ENCODE results near the gene TMEM208. TPM values are rescaled to one million over a fixed set of nuclear protein-coding genes. Genes with fewer than 3 reads are reported as not detected.

The TMEM208 gene
- total and polyA plus RNA-seq, 2 donors = 35.2 to 71.8 TPM

DNA sequence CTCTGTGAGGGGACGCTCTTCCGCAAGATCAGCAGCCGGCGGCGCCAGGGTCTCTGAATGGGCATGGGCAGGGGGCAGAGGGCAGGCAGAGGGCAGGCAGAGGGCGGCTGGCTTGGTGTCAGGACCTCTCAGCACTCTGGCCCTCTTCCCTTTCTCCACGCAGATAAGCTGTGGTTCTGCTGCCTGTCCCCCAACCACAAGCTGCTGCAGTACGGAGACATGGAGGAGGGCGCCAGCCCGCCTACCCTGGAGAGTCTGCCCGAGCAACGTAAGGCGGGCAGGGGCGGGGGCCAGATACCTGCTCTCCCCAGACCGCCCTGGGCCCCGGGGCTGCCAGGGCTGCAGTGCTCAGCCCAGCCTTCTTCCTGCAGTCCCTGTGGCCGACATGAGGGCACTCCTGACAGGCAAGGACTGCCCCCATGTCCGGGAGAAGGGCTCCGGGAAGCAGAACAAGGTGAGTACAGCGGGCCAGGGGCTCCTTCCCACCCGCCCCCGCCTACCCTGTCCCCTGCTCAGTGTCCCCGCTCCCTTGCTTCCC, 23.9 kb upstream of the TMEM208 start:
- peaks cover 43 to 63% of the 10 kb centered on the region in 2 donors for H3K36me3 ChIP-seq (ENCODE audit: control insufficient read depth in 2 of 2, insufficient read depth in 2 of 2, low read length in 1 of 2)
- no peak for DNase-seq (ENCODE audit: low read depth in 6 of 9, low spot score in 9 of 9)
- 97% methylated on average over 23 of the region's 23 CpGs for WGBS

DNA sequence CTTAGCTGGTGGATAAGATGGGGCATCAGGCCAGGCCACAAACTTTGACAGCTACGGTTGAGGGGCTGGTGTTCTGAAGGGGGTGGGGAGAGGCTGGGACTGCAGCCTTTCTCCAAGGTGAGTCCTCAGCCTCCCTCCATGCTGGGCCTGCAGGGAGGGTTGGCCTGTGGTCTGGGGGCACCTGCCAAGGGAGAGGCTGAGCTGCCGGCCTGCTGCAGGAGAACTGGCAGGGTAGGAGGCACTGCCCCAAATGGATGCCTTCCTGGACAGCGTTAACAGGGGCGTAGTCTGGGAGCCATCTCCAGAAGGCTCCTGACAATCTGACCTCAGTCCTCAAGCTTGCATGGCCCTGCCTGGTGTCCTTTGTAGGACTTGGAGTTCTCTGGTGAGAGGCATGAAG, 22.9 kb upstream of the TMEM208 start:
- DNase-seq (ENCODE audit: low read depth in 6 of 9, low spot score in 9 of 9) = no peak
- no peaks in the 10 kb centered on the region for H3K4me1 ChIP-seq (ENCODE audit: control insufficient read depth in 2 of 2, insufficient read depth in 2 of 2, low read length in 2 of 2)
- no peak overlapping the region for H3K4me3 ChIP-seq (ENCODE audit: low read length in 2 of 2)
- H3K27ac ChIP-seq (ENCODE audit: low read depth in 1 of 2, low read length in 1 of 2) = no peak overlapping the region
- H3K36me3 ChIP-seq (ENCODE audit: control insufficient read depth in 2 of 2, insufficient read depth in 2 of 2, low read length in 1 of 2) = peaks cover 36 to 54% of the 10 kb centered on the region in 2 donors
- H3K27me3 ChIP-seq (ENCODE audit: control insufficient read depth in 2 of 2, insufficient read depth in 1 of 2, low read length in 1 of 2) = no peaks in the 10 kb centered on the region
- 94% methylated on average over 4 of the region's 4 CpGs for WGBS
- no peaks in the 10 kb centered on the region for H3K9me3 ChIP-seq (ENCODE audit: control insufficient read depth in 2 of 2, insufficient read depth in 1 of 2, low read length in 1 of 2)

More for the DNA sequence above, 23.9 kb upstream of the TMEM208 start:
- Histone ChIP-seq H3K27me3 (ENCODE audit: control insufficient read depth in 2 of 2, insufficient read depth in 1 of 2, low read length in 1 of 2) (no peaks in the 10 kb centered on the region), H3K4me3 (ENCODE audit: low read length in 2 of 2) (no peak overlapping the region), H3K4me1 (ENCODE audit: control insufficient read depth in 2 of 2, insufficient read depth in 2 of 2, low read length in 2 of 2) (no peaks in the 10 kb centered on the region), H3K27ac (ENCODE audit: low read depth in 1 of 2, low read length in 1 of 2) (no peak overlapping the region), H3K9me3 (ENCODE audit: control insufficient read depth in 2 of 2, insufficient read depth in 1 of 2, low read length in 1 of 2) (no peaks in the 10 kb centered on the region)

DNA sequence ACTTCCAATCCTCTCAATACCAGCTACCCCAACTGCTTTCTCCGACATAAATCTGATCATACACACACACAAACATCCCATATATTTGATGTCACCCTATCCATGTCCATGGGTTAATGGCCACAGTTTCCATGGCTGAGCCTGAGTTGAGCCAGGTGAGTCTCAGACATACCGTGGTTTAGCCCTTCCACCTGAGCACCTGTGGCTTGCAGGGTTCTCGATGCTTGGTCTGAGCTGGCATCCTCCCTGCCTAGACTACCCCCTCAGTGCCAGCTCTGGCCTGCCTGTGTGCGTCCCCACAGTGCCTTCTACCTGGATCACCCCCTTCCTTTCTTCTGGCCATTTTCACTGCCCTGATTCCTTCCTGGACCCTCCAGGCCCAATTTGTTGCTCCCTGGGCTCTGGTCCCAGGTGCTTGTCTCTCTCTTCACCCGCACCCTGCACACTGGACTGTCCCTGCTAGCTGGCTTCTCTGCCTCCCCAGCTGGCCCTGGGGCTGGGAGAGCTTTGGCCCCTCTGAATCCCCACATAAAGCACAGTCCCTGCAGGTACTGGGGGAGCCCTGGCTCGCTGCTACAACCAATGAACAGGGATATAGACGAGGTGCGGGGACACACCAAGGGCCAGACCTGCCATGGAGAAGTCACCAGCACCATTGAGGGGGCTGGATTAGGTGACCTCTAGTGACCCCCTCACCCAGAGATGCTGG, 20.6 kb upstream of the TMEM208 start:
- no peak overlapping the region for H3K4me3 ChIP-seq (ENCODE audit: low read length in 2 of 2)
- H3K36me3 ChIP-seq (ENCODE audit: control insufficient read depth in 2 of 2, insufficient read depth in 2 of 2, low read length in 1 of 2) = peaks cover 28 to 32% of the 10 kb centered on the region in 2 donors
- H3K27ac ChIP-seq (ENCODE audit: low read depth in 1 of 2, low read length in 1 of 2) = no peak overlapping the region
- no peaks in the 10 kb centered on the region for H3K27me3 ChIP-seq (ENCODE audit: control insufficient read depth in 2 of 2, insufficient read depth in 1 of 2, low read length in 1 of 2)
- no peaks in the 10 kb centered on the region for H3K9me3 ChIP-seq (ENCODE audit: control insufficient read depth in 2 of 2, insufficient read depth in 1 of 2, low read length in 1 of 2)
- DNase-seq (ENCODE audit: low read depth in 6 of 9, low spot score in 9 of 9) = no peak
- no peaks in the 10 kb centered on the region for H3K4me1 ChIP-seq (ENCODE audit: control insufficient read depth in 2 of 2, insufficient read depth in 2 of 2, low read length in 2 of 2)
- 98% methylated on average over 8 of the region's 8 CpGs for WGBS

DNA sequence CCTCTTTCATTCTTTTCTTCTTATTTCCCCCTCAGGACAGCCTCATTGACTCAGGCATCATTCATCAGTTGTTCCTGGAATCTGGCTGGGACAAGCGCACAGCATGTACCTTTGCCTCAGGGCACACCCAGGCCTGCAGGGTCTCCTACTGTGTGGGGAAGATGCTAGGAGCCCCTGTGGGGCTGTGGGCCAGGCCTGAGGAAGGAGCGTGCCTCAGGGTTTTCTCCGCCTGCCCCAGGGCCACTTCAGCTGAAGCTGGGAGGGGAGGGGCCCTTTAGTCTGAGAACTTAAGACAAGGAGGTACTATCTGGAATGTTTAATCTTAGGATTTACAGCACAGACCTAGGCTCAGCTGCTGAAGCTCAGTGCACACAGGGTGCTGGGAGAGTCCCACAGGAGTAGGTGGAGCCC, 20.1 kb upstream of the TMEM208 start:
- WGBS = 97% methylated on average over 3 of the region's 3 CpGs
- peaks cover 22 to 27% of the 10 kb centered on the region in 2 donors for H3K36me3 ChIP-seq (ENCODE audit: control insufficient read depth in 2 of 2, insufficient read depth in 2 of 2, low read length in 1 of 2)
- no peaks in the 10 kb centered on the region for H3K9me3 ChIP-seq (ENCODE audit: control insufficient read depth in 2 of 2, insufficient read depth in 1 of 2, low read length in 1 of 2)
- H3K27me3 ChIP-seq (ENCODE audit: control insufficient read depth in 2 of 2, insufficient read depth in 1 of 2, low read length in 1 of 2) = no peaks in the 10 kb centered on the region
- H3K4me3 ChIP-seq (ENCODE audit: low read length in 2 of 2) = no peak overlapping the region
- no peak for DNase-seq (ENCODE audit: low read depth in 6 of 9, low spot score in 9 of 9)
- H3K4me1 ChIP-seq (ENCODE audit: control insufficient read depth in 2 of 2, insufficient read depth in 2 of 2, low read length in 2 of 2) = no peaks in the 10 kb centered on the region
- H3K27ac ChIP-seq (ENCODE audit: low read depth in 1 of 2, low read length in 1 of 2) = no peak overlapping the region

DNA sequence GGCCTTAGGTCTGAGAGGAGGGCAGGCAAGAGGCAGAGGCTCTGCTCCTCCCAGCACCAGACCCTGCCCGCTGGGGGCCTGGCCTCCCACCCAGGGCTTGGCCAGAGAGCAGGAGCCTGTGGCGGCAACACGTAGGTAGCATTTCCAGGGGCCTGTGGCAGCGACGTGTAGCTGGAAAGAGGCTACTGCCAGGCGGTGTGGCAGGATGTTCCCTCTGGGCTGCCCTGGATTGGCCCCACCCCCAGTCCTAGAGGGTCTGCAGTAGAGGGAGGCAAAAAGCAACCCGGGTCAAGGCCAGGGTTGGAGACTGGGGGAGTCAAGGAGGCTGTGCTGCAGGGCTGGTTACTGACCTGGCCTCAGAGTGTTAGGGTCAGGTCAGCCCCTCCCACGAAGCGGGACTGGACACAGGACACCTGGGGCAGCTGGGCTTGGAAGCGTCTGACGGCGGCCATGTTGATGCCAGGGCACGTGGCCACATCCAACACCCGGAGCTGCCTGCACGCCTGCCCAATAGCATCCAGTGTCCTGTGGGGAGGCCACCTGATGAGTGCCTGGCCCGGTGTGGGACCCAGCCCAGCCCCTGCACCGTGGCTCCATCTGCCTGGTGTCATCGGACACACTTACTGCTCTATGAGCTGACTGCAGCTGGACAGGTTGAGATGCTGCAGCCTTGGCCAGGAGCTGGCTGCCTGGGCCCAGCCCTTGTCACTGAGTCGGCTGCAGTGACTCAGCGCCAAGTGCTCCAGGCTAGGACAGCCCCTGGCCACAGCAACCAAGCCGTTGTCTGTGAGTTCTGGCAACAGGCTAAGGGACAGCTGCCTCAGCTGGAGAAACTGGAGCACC, 19.5 kb upstream of the TMEM208 start:
- Histone ChIP-seq H3K36me3 (ENCODE audit: control insufficient read depth in 2 of 2, insufficient read depth in 2 of 2, low read length in 1 of 2) (peaks cover 16 to 20% of the 10 kb centered on the region in 2 donors), H3K9me3 (ENCODE audit: control insufficient read depth in 2 of 2, insufficient read depth in 1 of 2, low read length in 1 of 2) (no peaks in the 10 kb centered on the region), H3K4me3 (ENCODE audit: low read length in 2 of 2) (no peak overlapping the region), H3K4me1 (ENCODE audit: control insufficient read depth in 2 of 2, insufficient read depth in 2 of 2, low read length in 2 of 2) (no peaks in the 10 kb centered on the region), H3K27me3 (ENCODE audit: control insufficient read depth in 2 of 2, insufficient read depth in 1 of 2, low read length in 1 of 2) (no peaks in the 10 kb centered on the region), H3K27ac (ENCODE audit: low read depth in 1 of 2, low read length in 1 of 2) (no peak overlapping the region)
- WGBS = 96% methylated on average over 21 of the region's 21 CpGs
- no peak for DNase-seq (ENCODE audit: low read depth in 6 of 9, low spot score in 9 of 9)

DNA sequence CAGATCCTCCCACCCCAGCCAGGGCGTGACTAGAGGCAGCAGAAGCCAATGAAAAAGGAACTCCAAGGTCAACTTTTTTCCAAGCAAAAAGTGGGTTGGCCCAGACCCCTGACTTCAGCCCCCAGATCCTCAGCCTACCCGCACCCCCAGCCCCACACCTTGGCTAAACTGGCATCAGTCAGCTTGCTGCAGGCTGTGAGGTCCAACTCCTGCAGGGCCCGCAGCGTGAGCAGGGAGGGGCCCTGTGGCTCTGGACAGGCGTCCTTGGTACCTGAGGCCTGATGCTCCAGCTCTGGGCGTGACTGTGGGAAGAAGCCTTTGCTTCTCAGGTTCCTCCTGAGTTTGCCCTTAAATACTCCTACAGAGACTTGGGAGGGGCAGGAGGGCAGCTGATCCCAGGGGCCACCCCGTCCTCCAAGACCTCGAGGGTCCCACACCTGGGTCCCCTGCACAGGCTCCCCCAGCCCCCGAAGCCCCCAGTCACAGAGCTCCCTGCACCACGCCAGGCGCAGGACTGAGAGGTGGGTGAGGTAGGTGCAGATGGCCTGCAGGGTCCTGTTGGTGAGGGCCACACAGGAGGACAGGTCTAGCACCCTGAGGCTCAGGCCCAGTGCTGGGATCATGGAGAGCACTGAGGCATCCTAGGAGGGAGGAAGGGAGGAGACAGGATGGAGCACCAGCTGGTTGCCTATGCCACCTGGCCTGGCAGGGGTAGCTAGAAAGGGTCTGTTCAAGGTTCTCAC, 18.6 kb upstream of the TMEM208 start:
- DNase-seq (ENCODE audit: low read depth in 6 of 9, low spot score in 9 of 9) = no peak
- no peaks in the 10 kb centered on the region for H3K9me3 ChIP-seq (ENCODE audit: control insufficient read depth in 2 of 2, insufficient read depth in 1 of 2, low read length in 1 of 2)
- 97% methylated on average over 11 of the region's 11 CpGs for WGBS
- H3K27ac ChIP-seq (ENCODE audit: low read depth in 1 of 2, low read length in 1 of 2) = no peak overlapping the region
- no peaks in the 10 kb centered on the region for H3K27me3 ChIP-seq (ENCODE audit: control insufficient read depth in 2 of 2, insufficient read depth in 1 of 2, low read length in 1 of 2)
- H3K4me3 ChIP-seq (ENCODE audit: low read length in 2 of 2) = no peak overlapping the region
- H3K36me3 ChIP-seq (ENCODE audit: control insufficient read depth in 2 of 2, insufficient read depth in 2 of 2, low read length in 1 of 2) = peaks cover 12% of the 10 kb centered on the region in 2 donors
- H3K4me1 ChIP-seq (ENCODE audit: control insufficient read depth in 2 of 2, insufficient read depth in 2 of 2, low read length in 2 of 2) = no peaks in the 10 kb centered on the region

DNA sequence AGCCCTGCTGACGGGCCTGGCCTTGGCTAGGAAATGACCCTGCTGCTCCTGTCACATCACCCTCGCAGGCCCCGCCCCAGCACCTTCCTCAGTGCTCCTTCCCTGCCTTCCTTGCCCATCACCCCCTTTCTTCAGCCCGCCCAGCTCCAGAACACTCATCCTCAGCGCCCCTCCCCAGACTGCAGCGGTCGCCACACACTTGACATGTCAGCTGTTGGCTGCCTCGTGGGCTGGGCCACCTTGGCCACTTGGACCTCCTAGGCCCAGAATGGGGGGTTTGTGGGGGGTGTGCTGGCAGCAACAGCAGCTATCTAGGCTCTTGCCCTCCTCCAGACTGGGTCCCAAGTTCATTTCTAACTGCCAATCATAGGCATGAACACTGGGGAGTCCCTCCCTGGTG, 17.4 kb upstream of the TMEM208 start:
- no peak for DNase-seq (ENCODE audit: low read depth in 6 of 9, low spot score in 9 of 9)
- H3K27me3 ChIP-seq (ENCODE audit: control insufficient read depth in 2 of 2, insufficient read depth in 1 of 2, low read length in 1 of 2) = no peaks in the 10 kb centered on the region
- 96% methylated on average over 8 of the region's 8 CpGs for WGBS
- peaks cover 0 to 6% of the 10 kb centered on the region in 2 donors for H3K36me3 ChIP-seq (ENCODE audit: control insufficient read depth in 2 of 2, insufficient read depth in 2 of 2, low read length in 1 of 2)
- H3K27ac ChIP-seq (ENCODE audit: low read depth in 1 of 2, low read length in 1 of 2) = no peak overlapping the region
- H3K4me1 ChIP-seq (ENCODE audit: control insufficient read depth in 2 of 2, insufficient read depth in 2 of 2, low read length in 2 of 2) = no peaks in the 10 kb centered on the region
- H3K4me3 ChIP-seq (ENCODE audit: low read length in 2 of 2) = no peak overlapping the region
- H3K9me3 ChIP-seq (ENCODE audit: control insufficient read depth in 2 of 2, insufficient read depth in 1 of 2, low read length in 1 of 2) = no peaks in the 10 kb centered on the region

DNA sequence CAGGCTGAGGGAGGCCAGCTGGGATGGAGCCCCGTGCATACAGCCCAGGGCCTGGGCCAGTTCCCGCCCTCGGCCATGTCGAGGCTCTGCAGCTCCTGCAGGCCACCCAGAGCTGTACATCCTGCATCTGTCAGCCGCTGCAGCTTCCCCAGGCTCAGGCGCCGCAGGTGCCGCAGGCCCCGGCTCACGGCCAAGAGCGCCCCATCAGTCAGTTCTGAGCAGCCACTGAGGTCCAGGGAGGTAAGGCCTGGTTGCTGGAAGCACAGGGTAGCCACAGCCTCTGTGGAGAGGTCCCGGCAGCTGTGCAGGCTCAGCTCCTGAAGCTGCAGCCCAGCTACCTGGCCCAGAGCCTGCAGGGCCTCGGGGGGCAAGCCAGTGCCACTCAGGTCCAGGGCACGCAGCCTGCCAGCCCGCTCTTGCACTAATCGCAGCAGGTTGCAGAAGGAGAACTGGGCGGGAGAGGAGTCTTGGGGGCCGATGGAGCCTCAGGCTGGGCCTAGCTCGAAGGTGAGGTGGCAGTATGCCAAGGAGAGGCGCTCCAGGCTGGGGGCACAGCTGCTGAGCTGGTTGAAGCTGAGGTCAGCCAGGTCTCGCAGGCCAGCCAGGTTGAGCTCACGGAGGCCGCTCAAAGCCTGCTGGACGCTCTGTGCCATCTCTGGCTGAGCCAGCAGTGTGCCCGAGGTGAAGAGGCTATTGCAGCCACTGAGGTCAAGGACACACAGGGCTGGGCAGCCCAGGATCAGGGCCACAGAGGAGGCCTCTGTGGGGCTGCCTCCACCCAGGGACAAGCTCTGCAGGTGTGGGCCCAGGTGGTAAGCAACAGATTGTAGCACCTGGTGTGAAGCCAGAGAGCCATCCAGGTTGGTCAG, 16.6 kb upstream of the TMEM208 start:
- no peak for DNase-seq (ENCODE audit: low read depth in 6 of 9, low spot score in 9 of 9)
- 97% methylated on average over 25 of the region's 25 CpGs for WGBS

More for the DNA sequence above, 16.6 kb upstream of the TMEM208 start:
- Histone ChIP-seq H3K4me3 (ENCODE audit: low read length in 2 of 2) (no peak overlapping the region), H3K36me3 (ENCODE audit: control insufficient read depth in 2 of 2, insufficient read depth in 2 of 2, low read length in 1 of 2) (peaks cover 0 to 6% of the 10 kb centered on the region in 2 donors), H3K9me3 (ENCODE audit: control insufficient read depth in 2 of 2, insufficient read depth in 1 of 2, low read length in 1 of 2) (no peaks in the 10 kb centered on the region), H3K27me3 (ENCODE audit: control insufficient read depth in 2 of 2, insufficient read depth in 1 of 2, low read length in 1 of 2) (no peaks in the 10 kb centered on the region), H3K27ac (ENCODE audit: low read depth in 1 of 2, low read length in 1 of 2) (no peak overlapping the region), H3K4me1 (ENCODE audit: control insufficient read depth in 2 of 2, insufficient read depth in 2 of 2, low read length in 2 of 2) (no peaks in the 10 kb centered on the region)

All from thymus (tissue), 11 donors.